Osteocyte (in vitro differentiated cells): ENCODE results near the gene TSPAN31. TPM values are rescaled to one million over a fixed set of nuclear protein-coding genes. Genes with fewer than 3 reads are reported as not detected.
A peak's percentile ranks its signal among the peaks of the same experiment; 100 is the strongest.

Experiments
- DNase-seq: peaks from one replicate; pipeline ENCODE4 v3.0.0; 2021; ENCODE audit warnings: mixed read lengths; ENCODE audit not compliant: unreplicated experiment; ENCODE audit errors: extremely low spot score
- H3K27ac Mint-ChIP-seq: one replicate; pipeline ENCODE4 v1.8.0; 2021; ENCODE audit warnings: mild to moderate bottlenecking, mixed read lengths; ENCODE audit not compliant: unreplicated experiment
- H3K27me3 Mint-ChIP-seq: one replicate; pipeline ENCODE4 v1.8.0; 2021; ENCODE audit warnings: mixed read lengths; ENCODE audit not compliant: unreplicated experiment
- H3K36me3 Mint-ChIP-seq: one replicate; pipeline ENCODE4 v1.8.0; 2021; ENCODE audit warnings: mixed read lengths; ENCODE audit not compliant: unreplicated experiment
- H3K4me1 Mint-ChIP-seq: one replicate; pipeline ENCODE4 v1.8.0; 2021; ENCODE audit warnings: mixed read lengths; ENCODE audit not compliant: unreplicated experiment
- H3K4me3 Mint-ChIP-seq: one replicate; pipeline ENCODE4 v1.8.0; 2021; ENCODE audit warnings: mild to moderate bottlenecking, moderate library complexity, mixed read lengths; ENCODE audit not compliant: unreplicated experiment
- H3K9me3 Mint-ChIP-seq: one replicate; pipeline ENCODE4 v1.8.0; 2021; ENCODE audit warnings: mixed read lengths; ENCODE audit not compliant: unreplicated experiment
- CTCF ChIP-seq: fragments of 200-600 bp; sonication (generic); IDR thresholded peaks from 2 replicates; pipeline ENCODE4 v1.5.0; 2021; ENCODE audit warnings: antibody characterized with exemption, mild to moderate bottlenecking, moderate library complexity
- total RNA-seq: library from RNA; stranded (reverse); gene quantifications from 2 replicates; pipeline ENCODE4 v1.2.1, GENCODE V29; 2021

Gene TSPAN31
- total RNA-seq, 1 donor from 2014 or later, result 36.2 TPM

GRCh38 chr12:57735198-57735855, 9.5 kb upstream of the TSPAN31 start:
- H3K27ac Mint-ChIP-seq, result no peak overlapping the region
- peaks cover 26% of the 10 kb centered on the region for H3K4me1 Mint-ChIP-seq
- H3K36me3 Mint-ChIP-seq, result no peaks in the 10 kb centered on the region
- H3K4me3 Mint-ChIP-seq, result peak overlapping the region; percentile 26
- no peak for DNase-seq
- peaks cover 65% of the 10 kb centered on the region for H3K27me3 Mint-ChIP-seq
- no peaks in the 10 kb centered on the region for H3K9me3 Mint-ChIP-seq
- TF ChIP-seq CTCF, result no peak

GRCh38 chr12:57735952-57736740, 8.7 kb upstream of the TSPAN31 start:
- H3K9me3 Mint-ChIP-seq, result no peaks in the 10 kb centered on the region
- no peak overlapping the region for H3K27ac Mint-ChIP-seq
- H3K27me3 Mint-ChIP-seq, result peaks cover 73% of the 10 kb centered on the region
- H3K4me3 Mint-ChIP-seq, result peak overlapping the region; percentile 76
- peaks cover 26% of the 10 kb centered on the region for H3K4me1 Mint-ChIP-seq
- TF ChIP-seq CTCF, result peak; percentile 57
- H3K36me3 Mint-ChIP-seq, result no peaks in the 10 kb centered on the region
- DNase-seq, result no peak

GRCh38 chr12:57736741-57737466, 7.9 kb upstream of the TSPAN31 start:
- DNase-seq, result no peak
- H3K27me3 Mint-ChIP-seq, result peaks cover 76% of the 10 kb centered on the region
- H3K9me3 Mint-ChIP-seq, result no peaks in the 10 kb centered on the region
- peak overlapping the region; percentile 76 for H3K4me3 Mint-ChIP-seq
- TF ChIP-seq CTCF, result no peak
- peaks cover 26% of the 10 kb centered on the region for H3K4me1 Mint-ChIP-seq
- H3K36me3 Mint-ChIP-seq, result no peaks in the 10 kb centered on the region
- no peak overlapping the region for H3K27ac Mint-ChIP-seq

DNA sequence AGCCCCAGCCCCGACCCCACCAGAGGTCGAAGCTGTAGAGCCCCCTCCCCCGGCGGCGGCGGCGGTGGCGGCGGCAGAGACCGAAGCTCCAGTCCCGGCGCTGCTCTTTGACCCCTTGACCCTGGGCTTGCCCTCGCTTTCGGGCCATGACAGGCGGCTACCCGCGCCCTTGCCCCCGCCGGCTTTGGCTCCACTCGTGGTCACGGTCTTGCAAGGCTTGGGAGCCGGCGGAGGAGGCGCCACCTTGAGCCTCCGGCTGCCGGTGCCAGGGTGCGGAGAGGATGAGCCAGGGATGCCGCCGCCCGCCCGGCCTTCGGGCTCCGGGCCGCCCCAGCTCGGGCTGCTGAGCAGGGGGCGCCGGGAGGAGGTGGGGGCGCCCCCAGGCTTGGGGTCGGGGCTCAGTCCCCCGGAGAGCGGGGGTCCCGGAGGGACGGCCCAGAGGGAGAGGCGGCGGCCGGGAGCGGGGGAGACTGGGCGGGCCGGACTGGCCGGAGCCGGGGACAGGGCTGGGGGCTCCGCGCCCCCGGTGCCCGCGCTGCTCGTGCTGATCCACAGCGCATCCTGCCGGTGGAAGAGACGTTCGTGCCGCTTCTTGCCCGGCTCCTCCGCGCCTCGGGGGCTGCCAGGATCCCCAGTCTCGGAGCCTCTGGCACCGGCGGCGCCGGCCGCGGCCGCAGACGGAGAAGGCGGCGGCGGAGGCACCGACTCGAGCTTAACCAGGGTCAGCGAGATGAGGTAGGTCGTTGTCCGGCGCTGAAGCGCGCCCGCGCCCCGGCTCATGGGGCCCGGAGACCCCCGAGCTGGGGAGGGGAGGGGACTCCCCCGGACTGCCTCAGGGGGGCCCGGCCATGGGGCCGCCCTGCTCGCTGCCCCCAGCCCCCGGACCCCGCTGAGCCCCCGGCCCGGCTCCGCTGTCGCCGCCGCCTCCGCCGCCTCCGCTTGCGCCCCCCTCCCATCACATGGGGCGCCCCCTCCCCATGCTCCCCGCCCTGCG, 7.1 kb upstream of the TSPAN31 start:
- Mint-ChIP-seq H3K4me1 (peaks cover 26% of the 10 kb centered on the region), H3K36me3 (no peaks in the 10 kb centered on the region), H3K9me3 (no peaks in the 10 kb centered on the region), H3K27me3 (peaks cover 75% of the 10 kb centered on the region), H3K4me3 (peak overlapping the region; percentile 76), H3K27ac (no peak overlapping the region)
- peak; percentile 62 for TF ChIP-seq CTCF
- no peak for DNase-seq
